Measurements from ENCODE around the gene USP34.
"Not testable (repeated sequence)": the region's sequence is repeated elsewhere in the genome, so short reads cannot be mapped to it uniquely, and the experiment has no call there.

USP34 gene

DNA sequence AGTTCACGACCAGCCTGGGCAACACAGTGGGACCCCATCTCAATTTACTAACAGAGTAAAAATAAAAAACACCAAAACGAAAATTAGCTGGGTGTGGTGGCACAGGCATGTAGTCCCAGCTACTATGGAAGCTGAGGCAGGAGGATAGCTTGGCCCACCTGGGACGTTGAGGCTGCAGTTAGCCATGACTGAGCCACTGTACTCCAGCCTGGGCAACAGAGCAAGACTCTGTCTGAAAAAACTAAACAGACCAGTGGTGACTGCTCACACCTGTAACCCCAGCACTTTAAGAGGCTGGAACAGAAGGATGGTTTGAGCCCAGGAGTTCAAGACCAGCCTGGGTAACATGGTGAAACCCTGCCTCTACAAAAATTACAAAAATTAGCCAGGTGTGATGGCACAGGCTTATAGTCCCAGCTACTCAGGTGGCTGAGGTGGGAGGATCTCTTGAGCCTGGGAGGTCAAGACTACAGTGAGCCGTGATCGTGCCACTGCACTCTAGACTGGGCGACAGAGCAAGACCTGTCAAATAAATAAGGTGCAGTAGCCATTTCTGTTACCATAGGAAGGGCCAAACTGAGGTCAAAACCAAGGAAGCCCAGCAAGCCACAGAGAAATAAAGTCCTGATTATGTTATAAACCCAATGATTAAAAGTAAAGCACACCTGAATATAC is 14.0 kb downstream of the USP34 start:
- DNase-seq: no peak

GRCh38 chr2:61456070-61456745 is 14.7 kb downstream of the USP34 start:
- DNase-seq: no peak

- DNase-seq: not testable (repeated sequence)
These were observed 15.9 kb downstream of the USP34 start for GRCh38 chr2:61454972-61455371.

DNA sequence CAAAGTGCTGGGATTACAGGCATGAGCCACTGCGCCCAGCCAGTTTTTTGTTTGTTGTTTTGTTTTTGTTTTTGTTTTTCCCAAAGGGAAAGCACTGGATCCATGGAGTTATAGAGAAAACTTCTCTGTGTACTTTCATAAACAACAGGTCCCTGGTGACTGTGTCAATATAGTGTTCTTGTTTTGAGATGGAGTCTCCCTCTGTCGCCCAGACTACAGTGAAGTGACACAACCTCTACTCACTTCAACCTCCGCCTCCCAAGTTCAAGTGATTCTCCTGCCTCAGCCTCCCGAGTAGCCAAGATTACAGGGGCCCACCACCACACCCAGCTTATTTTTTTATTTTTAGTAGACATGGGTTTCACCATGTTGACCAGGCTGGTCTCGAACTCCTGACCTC is 16.5 kb downstream of the USP34 start:
- DNase-seq: no peak

DNA sequence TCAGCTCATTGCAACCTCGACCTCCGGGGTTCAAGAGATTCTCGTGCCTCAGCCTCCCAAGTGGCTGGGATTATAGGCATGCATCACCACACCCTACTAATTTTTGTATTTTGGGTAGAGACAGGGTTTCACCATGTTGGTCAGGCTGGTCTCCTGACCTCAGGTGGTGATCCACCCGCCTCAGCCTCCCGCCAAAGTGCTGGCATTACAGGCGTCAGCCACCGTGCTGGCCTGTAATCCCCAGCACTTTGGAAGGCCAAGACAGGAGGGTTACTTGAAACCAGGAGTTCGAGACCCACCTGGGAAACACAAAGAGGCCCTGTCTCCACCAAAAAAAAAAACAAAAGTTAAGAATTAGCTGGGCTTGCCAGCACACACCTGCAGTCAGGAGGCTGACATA is 18.5 kb downstream of the USP34 start:
- DNase-seq: no peak

- DNase-seq: no peak
These were observed 19.7 kb downstream of the USP34 start for GRCh38 chr2:61451178-61451577.

GRCh38 chr2:61450144-61450543 is 20.7 kb downstream of the USP34 start:
- DNase-seq: no peak

DNA sequence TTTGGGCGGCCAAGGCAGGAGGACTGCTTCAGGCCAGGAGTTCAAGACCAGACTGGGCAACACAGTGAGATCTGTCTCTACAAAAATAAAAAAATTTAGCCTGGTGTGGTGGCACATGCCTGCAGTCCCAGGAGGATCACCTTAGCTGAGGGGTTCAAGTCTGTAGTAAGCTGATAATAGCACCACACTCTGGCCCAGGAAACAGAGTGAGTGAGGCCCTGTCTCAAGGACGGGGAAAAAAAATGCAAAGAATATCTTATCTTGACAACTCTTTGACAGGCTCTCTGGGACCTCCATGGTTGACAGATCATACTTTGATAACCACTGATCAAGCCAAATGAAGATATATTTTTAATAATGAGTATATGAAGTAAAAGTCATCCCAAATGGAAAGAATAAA is 22.7 kb downstream of the USP34 start:
- DNase-seq: no peak

DNA sequence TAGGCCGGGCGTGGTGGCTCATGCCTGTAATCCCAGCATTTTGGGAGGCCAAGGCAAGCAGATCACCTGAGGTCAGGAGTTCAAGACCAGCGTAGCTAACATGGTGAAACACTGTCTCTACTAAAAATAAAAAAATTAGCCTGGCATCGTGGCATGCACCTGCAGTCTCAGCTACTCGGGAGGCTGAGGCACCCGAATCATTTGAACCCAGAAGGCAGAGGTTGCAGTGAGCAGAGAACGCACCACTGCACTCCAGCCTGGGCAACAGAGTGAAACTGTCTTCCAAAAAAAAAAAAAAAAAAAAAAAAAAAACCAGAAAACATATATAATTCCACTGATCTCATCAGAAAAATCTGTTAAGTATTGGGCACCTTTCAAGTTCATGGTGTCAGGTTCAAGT is 23.9 kb downstream of the USP34 start:
- not testable (repeated sequence) for DNase-seq

GRCh38 chr2:61443342-61444041 is 27.4 kb downstream of the USP34 start:
- no peak for DNase-seq

DNA sequence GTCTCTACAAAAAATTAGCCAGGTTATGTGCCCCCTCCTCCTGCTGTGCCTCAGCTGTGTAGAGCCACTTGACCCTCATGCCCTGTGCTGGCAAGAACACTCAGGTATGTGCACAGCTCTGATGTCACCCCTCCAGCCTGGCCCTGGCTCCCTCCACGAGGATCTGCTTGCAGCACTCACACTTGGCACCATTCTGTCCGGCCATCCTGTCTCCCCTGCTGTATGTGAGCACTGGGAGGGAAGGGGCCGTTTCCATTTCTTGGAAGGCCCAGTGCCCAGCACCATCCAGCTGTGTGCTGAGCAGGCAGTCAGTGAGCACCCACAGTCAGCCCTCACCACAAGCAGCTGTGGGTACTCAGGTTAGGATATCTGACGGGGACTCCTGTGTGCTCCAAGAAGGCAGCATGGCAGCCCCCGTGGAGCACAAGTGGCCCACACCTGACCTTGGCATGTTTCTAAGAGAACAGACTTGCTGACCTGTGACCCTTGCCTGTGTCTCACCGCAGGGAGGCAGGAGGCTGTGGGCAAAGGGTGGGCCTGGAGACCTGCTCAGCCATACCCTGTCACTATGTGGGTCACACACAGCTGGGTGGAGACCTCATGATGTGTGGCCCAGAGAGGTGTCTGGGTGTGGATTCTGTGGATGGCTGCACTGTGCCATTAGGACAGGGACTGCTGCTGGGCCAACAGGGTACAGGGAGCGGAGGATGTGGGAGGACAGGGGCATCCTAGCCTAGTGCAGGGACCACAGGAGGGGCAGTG is 31.5 kb downstream of the USP34 start:
- DNase-seq: no peak

DNA sequence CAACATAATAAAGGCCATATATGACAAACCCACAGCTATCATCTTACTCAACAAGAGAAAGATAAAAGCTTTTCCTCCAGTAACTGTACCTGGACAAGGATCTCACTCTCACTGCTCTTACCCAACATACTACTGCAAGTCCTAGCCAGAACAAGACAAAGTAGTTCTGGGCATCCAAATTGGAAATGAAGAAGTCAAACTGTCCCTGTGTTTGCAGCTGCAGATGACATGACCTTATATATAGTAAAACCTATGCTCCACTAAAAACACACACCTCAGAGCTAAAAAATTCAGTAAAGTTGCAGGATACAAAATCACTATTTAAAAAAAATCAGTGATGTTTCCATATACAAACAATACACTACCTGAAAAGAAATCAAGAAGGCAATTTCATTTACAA is 32.2 kb downstream of the USP34 start:
- no peak for DNase-seq

GRCh38 chr2:61437170-61437569 is 33.7 kb downstream of the USP34 start:
- no peak for DNase-seq

DNA sequence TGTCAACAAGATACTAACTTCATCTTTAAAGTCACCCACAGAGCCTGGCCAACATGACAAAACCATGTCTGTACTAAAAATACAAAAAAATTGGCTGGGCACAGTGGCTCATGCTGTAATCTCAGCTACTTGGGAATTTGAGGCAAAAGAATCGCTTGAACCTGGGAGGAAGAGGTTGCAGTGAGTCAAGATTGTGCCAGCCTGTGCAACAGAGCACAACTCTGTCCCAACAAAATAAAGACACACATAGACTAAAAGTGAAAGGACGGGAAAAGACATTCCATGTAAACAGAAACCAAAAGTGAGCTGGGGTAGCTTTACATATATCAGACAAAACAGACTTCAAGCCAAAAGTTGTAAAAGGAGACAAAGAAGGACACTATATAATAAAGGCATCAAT is 34.8 kb downstream of the USP34 start:
- no peak for DNase-seq

DNA sequence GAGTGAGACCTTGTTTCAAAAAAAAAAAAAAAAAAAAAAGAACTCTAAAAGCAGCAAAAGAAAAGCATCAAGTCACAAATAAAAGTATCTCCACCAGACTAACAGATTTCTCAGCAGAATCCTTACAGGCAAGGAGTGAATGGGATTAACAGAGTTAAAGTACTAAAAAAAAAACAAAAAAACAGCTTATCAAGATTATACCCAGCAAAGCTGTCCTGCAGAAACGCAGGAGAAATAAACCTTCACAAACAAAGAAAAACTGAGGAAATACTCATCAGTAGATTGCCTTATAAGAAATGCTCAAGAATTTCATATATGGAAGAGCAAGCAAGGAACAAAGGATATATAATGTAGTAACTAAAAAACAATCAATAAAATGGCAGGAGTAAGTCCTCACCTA is 35.6 kb downstream of the USP34 start:
- DNase-seq: no peak

DNA sequence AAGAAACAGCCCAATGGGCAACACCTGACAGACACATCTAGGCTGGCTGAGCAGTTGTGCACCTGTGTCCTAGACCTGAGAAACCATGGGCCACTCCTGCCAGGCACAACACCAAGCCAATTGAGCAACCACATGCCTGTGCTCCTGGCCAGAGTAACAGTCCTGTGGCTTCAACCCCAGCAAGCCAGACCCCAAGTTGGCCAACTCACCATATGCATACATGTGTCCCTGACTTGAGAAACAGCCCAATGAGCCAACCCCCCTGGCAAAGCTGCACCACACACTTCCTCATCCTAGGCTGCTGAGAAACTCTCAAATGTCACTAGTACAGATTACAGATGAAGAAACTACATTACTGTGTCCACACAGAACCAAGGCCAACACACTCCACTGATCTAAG is 36.6 kb downstream of the USP34 start:
- no peak for DNase-seq

DNA sequence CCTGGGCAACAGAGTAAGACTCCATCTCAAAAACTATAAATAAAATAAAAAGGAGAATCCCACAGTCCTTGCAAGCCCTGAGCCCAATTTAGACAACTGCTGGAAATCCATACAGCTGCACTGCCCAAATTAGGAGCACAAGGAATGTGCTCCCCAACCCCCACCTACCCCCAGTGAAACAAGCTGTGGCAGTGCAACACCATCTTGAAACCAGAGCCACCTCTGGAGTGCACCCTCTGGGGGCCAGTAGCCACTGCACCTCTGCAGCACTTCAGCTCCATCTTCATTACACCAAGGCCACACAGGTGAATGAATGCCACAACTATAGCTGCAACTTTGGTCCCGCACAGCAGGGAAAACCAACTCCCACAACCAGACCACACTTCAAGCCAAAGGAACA is 37.3 kb downstream of the USP34 start:
- no peak for DNase-seq

DNA sequence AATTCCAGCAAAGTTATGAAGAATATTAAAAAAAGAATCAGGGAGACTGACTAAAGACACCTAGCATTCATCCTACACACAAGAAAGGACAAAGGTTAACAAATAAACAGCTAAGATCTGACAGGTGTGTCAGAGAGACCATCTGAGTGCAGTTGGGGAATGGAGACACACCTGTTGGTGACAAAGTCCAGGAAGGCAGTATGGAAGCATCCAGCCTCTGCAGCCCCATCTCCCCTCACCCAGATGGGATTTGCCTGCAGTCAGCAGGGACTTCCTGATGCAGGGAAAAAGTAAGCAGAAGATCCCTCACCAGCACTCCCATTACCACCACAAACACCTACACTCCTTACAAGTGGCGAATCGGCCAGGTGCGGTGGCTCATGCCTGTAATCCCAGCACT is 37.9 kb downstream of the USP34 start:
- no peak for DNase-seq

DNA sequence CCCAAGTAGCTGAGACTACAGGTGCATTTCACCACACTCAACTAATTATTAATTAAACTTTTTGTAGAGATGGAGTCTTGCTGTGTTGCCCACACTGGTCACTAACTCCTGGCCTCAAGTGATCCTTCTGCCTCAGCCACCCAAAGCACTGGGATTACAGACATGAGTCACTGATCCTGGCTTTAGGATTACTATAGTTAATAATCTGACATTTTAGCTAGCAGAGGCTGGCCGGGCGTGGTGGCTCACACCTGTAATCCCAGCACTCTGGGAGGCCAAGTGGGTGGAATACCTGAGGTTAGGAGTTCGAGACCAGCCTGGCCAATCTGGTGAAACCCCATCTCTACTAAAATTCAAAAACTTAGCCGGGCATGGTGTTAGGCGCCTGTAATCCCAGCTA is 39.5 kb downstream of the USP34 start:
- no peak for DNase-seq

- peak; percentile 79 for DNase-seq
These were observed 44.5 kb downstream of the USP34 start for GRCh38 chr2:61426267-61426897.

GRCh38 chr2:61425605-61426155 is 45.2 kb downstream of the USP34 start:
- DNase-seq: peak; percentile 12

- DNase-seq: no peak
These were observed 47.2 kb downstream of the USP34 start for GRCh38 chr2:61423714-61424113.

- peak; percentile 54 for DNase-seq
These were observed 49.3 kb downstream of the USP34 start for GRCh38 chr2:61421611-61422010.
